Uterus (tissue), 4 donors: Measurements from ENCODE around the gene BDKRB1. TPM values are rescaled to one million over a fixed set of nuclear protein-coding genes. Genes with fewer than 3 reads are reported as not detected.

ENCODE experiments used
- DNase-seq, 2 donors: peaks; one replicate each; pipeline ENCODE4 v3.0.0-alpha.2; 2019 to 2020
- H3K27ac ChIP-seq, 2 donors: fragments of 200-600 bp; sonication (generic); 1 replicate in 1 of 2; 2 replicates in 1 of 2; pipeline ENCODE4 v1.5.1; 2016 to 2018
- H3K27me3 ChIP-seq, 2 donors: fragments of 200-600 bp; sonication (generic); one replicate each; pipeline ENCODE4 v1.5.1; 2018 to 2019; ENCODE audit warnings: control low read depth in 1 of 2
- H3K36me3 ChIP-seq, 2 donors: fragments of 200-600 bp; sonication (generic); one replicate each; pipeline ENCODE4 v1.5.1; 2019; ENCODE audit warnings: control low read depth in 1 of 2
- H3K4me1 ChIP-seq, 2 donors: fragments of 200-600 bp; sonication (generic); one replicate each; pipeline ENCODE4 v1.5.1; 2018 to 2019; ENCODE audit warnings: control low read depth in 1 of 2
- H3K4me3 ChIP-seq, 2 donors: fragments of 200-600 bp; sonication (generic); 1 replicate in 1 of 2; 2 replicates in 1 of 2; pipeline ENCODE4 v1.5.1; 2018 to 2019; ENCODE audit warnings: mild to moderate bottlenecking in 1 of 2
- H3K9me3 ChIP-seq, 2 donors: fragments of 200-600 bp; sonication (generic); one replicate each; pipeline ENCODE4 v1.5.1; 2019; ENCODE audit warnings: control low read depth in 1 of 2
- POLR2A ChIP-seq, 2 donors: fragments of 450-650 bp; IDR thresholded peaks; one replicate each; pipeline ENCODE4 v1.6.1; 2016; ENCODE audit warnings: antibody characterized with exemption in 2 of 2, mild to moderate bottlenecking in 1 of 2, moderate library complexity in 1 of 2
- intact Hi-C: fragments of 100-400 bp; cut with DNase I; formaldehyde crosslinking; loops from one replicate; pipeline ENCODE4 v1.15.1; 2023; ENCODE audit warnings: low total_unique reads
- total RNA-seq, 4 donors: library from RNA; depleted of rRNA in 3 of 4; stranded (reverse); fragments of >200 nt in 3 of 4; gene quantifications; one replicate each; pipeline versions ENCODE4 v1.1.0 to v1.2.4, GENCODE V29; 2014 to 2023
- TF ChIP-seq, protein P1 (sequence below), 4 experiments: fragments of 200-600 bp in 2 of 4; fragments of 450-650 bp in 2 of 4; sonication (generic) in 2 of 4; IDR thresholded peaks; one replicate each; pipeline ENCODE4 v1.5.1; 2016 to 2019; ENCODE audit warnings: antibody characterized with exemption in 4 of 4, mild to moderate bottlenecking in 2 of 4, moderate library complexity in 1 of 4
- donor health status: DM: yes; HTN: yes; CAD: no.

The BDKRB1 gene
- total RNA-seq, 4 donors from 2014 or later: 0.83 to 3.7 TPM; not detected in 2

GRCh38 chr14:96284430-96284829 lies 28.4 kb downstream of the BDKRB1 start:
- no peak for DNase-seq
- TF ChIP-seq POLR2A (IDR thresholded peaks at IDR 0.05): no peak
- TF ChIP-seq, protein P1, sequence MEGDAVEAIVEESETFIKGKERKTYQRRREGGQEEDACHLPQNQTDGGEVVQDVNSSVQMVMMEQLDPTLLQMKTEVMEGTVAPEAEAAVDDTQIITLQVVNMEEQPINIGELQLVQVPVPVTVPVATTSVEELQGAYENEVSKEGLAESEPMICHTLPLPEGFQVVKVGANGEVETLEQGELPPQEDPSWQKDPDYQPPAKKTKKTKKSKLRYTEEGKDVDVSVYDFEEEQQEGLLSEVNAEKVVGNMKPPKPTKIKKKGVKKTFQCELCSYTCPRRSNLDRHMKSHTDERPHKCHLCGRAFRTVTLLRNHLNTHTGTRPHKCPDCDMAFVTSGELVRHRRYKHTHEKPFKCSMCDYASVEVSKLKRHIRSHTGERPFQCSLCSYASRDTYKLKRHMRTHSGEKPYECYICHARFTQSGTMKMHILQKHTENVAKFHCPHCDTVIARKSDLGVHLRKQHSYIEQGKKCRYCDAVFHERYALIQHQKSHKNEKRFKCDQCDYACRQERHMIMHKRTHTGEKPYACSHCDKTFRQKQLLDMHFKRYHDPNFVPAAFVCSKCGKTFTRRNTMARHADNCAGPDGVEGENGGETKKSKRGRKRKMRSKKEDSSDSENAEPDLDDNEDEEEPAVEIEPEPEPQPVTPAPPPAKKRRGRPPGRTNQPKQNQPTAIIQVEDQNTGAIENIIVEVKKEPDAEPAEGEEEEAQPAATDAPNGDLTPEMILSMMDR (IDR thresholded peaks at IDR 0.05): no peak
- H3K4me3 ChIP-seq: no peak overlapping the region
- H3K36me3 ChIP-seq: no peaks in the 10 kb centered on the region
- no peaks in the 10 kb centered on the region for H3K4me1 ChIP-seq
- H3K9me3 ChIP-seq: no peaks in the 10 kb centered on the region
- no peaks in the 10 kb centered on the region for H3K27me3 ChIP-seq
- intact Hi-C loops: no loop called here
- no peak overlapping the region for H3K27ac ChIP-seq

GRCh38 chr14:96285667-96286066 lies 29.7 kb downstream of the BDKRB1 start:
- intact Hi-C loops: no loop called here
- no peaks in the 10 kb centered on the region for H3K36me3 ChIP-seq
- H3K27me3 ChIP-seq: no peaks in the 10 kb centered on the region
- peak; percentile 43 to 58 for DNase-seq
- no peaks in the 10 kb centered on the region for H3K4me1 ChIP-seq
- no peak overlapping the region for H3K4me3 ChIP-seq
- no peaks in the 10 kb centered on the region for H3K9me3 ChIP-seq
- H3K27ac ChIP-seq: peak overlapping the region; percentile 2 to 6
- TF ChIP-seq POLR2A (IDR thresholded peaks at IDR 0.05): no peak
- TF ChIP-seq, protein P1 (IDR thresholded peaks at IDR 0.05): no peak

GRCh38 chr14:96286251-96286650 lies 30.2 kb downstream of the BDKRB1 start:
- DNase-seq: no peak
- peak overlapping the region; percentile 2 to 6 for H3K27ac ChIP-seq
- no peaks in the 10 kb centered on the region for H3K4me1 ChIP-seq
- no peaks in the 10 kb centered on the region for H3K36me3 ChIP-seq
- H3K4me3 ChIP-seq: no peak overlapping the region
- no peaks in the 10 kb centered on the region for H3K9me3 ChIP-seq
- no peaks in the 10 kb centered on the region for H3K27me3 ChIP-seq
- TF ChIP-seq POLR2A (IDR thresholded peaks at IDR 0.05): no peak
- TF ChIP-seq, protein P1 (IDR thresholded peaks at IDR 0.05): no peak
- intact Hi-C loops: no loop called here

- Histone ChIP-seq H3K36me3 (no peaks in the 10 kb centered on the region), H3K4me1 (no peaks in the 10 kb centered on the region), H3K9me3 (no peaks in the 10 kb centered on the region), H3K27me3 (no peaks in the 10 kb centered on the region), H3K4me3 (no peak overlapping the region), H3K27ac (no peak overlapping the region)
- no peak for DNase-seq
- TF ChIP-seq, protein P1 (IDR thresholded peaks at IDR 0.05): no peak
- no peak for TF ChIP-seq POLR2A (IDR thresholded peaks at IDR 0.05)
- intact Hi-C loops: no loop called here
Measured at GRCh38 chr14:96287856-96288255, 31.8 kb downstream of the BDKRB1 start.

- Histone ChIP-seq H3K36me3 (no peaks in the 10 kb centered on the region), H3K27ac (no peak overlapping the region), H3K9me3 (no peaks in the 10 kb centered on the region), H3K4me3 (no peak overlapping the region), H3K4me1 (no peaks in the 10 kb centered on the region), H3K27me3 (no peaks in the 10 kb centered on the region)
- intact Hi-C loops: no loop called here
- no peak for TF ChIP-seq POLR2A (IDR thresholded peaks at IDR 0.05)
- TF ChIP-seq, protein P1 (IDR thresholded peaks at IDR 0.05): no peak
- no peak for DNase-seq
Measured at GRCh38 chr14:96294246-96294645, 38.2 kb downstream of the BDKRB1 start.
